Naive B cell (primary cell): ENCODE results near the gene CPA5. TPM values are rescaled to one million over a fixed set of nuclear protein-coding genes. Genes with fewer than 3 reads are reported as not detected.

Experiments
- ATAC-seq, 2 donors: fragments of 150-1000 bp; cut with Tn5 transposase; 2 replicates each; pipeline ENCODE4 v1.10.0; 2021; ENCODE audit warnings: low read depth in 2 of 2, mild to moderate bottlenecking in 2 of 2, moderate library complexity in 2 of 2
- DNase-seq: peaks from one replicate; pipeline ENCODE4 v3.0.0; 2022
- H3K27ac Mint-ChIP-seq, 6 donors: one replicate each; pipeline ENCODE4 v1.8.0; 2020 to 2022; ENCODE audit warnings: mild to moderate bottlenecking in 6 of 6, mixed read lengths in 6 of 6, moderate library complexity in 5 of 6, inconsistent platforms in 2 of 6
- H3K27me3 Mint-ChIP-seq, 3 donors: one replicate each; pipeline ENCODE4 v1.8.0; 2021 to 2022; ENCODE audit warnings: mixed read lengths in 3 of 3, mild to moderate bottlenecking in 1 of 3
- H3K36me3 Mint-ChIP-seq, 2 donors: one replicate each; pipeline ENCODE4 v1.8.0; 2020 to 2022; ENCODE audit warnings: mixed read lengths in 2 of 2, inconsistent platforms in 1 of 2, mild to moderate bottlenecking in 1 of 2
- H3K4me1 Mint-ChIP-seq, 3 donors: one replicate each; pipeline ENCODE4 v1.8.0; 2020 to 2022; ENCODE audit warnings: mixed read lengths in 3 of 3, inconsistent platforms in 1 of 3, mild to moderate bottlenecking in 1 of 3, moderate library complexity in 1 of 3
- H3K4me3 Mint-ChIP-seq, 8 donors: one replicate each; pipeline ENCODE4 v1.8.0; 2020 to 2022; ENCODE audit warnings: mild to moderate bottlenecking in 8 of 8, mixed read lengths in 8 of 8, moderate library complexity in 8 of 8, inconsistent platforms in 2 of 8
- H3K9me3 Mint-ChIP-seq, 7 donors: one replicate each; pipeline ENCODE4 v1.8.0; 2020 to 2022; ENCODE audit warnings: mixed read lengths in 7 of 7, mild to moderate bottlenecking in 5 of 7, inconsistent platforms in 2 of 7, moderate library complexity in 1 of 7
- polyA plus RNA-seq, 6 donors: library from polyadenylated mRNA; unstranded; fragments of 300-500 nt; fragmentation: Illumina TruSeq; gene quantifications; one replicate each; pipeline ENCODE4 v1.2.3, GENCODE V29; 2021; ENCODE audit warnings: low read depth in 6 of 6

The CPA5 gene
- polyA plus RNA-seq, 6 donors from 2014 or later: 0.18 TPM; not detected in 5

DNA sequence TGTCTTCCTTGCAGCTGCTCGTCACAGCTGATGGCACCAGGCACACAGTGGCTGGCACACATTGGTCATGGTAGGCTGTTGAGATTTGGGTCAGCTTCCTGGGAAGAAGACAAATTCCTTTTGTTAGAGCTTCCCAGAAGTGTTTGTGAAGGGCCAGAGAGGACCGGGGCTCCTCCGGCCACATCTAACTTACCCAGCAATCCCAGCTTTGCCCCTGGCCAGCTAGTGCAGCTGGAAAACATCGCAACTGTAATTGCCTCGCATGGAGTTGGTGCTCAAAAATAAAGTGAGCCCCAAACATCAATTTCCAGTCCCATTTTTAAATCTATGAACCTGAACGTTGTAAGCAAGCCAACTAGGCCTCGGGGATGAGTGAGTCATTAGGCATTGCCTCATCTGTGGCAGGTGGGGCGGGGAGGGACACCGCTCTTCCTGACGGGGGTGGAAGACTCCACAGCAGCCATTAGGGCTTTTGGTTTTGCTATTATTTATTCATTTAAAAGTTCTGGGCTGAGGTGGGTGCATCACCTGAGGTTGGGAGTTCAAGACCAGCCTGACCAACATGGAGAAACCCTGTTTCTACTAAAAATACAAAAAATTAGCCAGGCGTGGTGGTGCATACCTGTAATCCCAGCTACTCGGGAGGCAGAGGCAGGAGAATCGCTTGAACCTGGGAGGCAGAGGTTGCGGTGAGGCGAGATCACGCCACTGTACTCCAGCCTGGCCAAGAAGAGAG lies 12.4 kb downstream of the CPA5 start:
- H3K9me3 Mint-ChIP-seq: peaks cover 3 to 27% (median 14%) of the 10 kb centered on the region in 7 donors
- H3K4me3 Mint-ChIP-seq: no peak overlapping the region
- no peak for ATAC-seq

DNA sequence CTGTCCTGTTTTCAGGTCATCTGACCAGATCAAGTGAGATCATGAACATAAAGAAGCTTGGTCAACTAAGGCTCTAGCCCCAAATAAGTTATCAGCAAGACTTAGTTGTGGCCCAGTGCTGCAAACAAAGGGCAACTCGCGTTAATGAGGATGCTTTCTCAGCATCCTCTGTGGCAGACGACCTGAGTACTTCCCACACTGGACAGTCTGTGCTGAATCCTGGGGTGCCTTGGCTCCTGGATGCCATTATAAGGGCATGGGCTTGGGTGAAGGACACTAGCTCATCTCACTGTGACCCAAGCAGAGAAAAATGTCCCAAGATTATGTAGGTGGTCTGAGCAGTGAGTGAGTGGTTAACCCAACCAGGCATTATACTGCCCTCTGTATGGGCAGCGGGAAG lies 13.9 kb downstream of the CPA5 start:
- Mint-ChIP-seq H3K4me1 (no peaks in the 10 kb centered on the region), H3K4me3 (no peak overlapping the region), H3K27me3 (no peaks in the 10 kb centered on the region), H3K9me3 (peaks cover 3 to 27% (median 14%) of the 10 kb centered on the region in 7 donors), H3K36me3 (peaks cover 4 to 14% of the 10 kb centered on the region in 2 donors), H3K27ac (peak overlapping the region in 1 of 6 donors; percentile 47)
- ATAC-seq: no peak
- no peak for DNase-seq

More for the DNA sequence above, 12.4 kb downstream of the CPA5 start:
- no peak for DNase-seq
- Mint-ChIP-seq H3K27ac (no peak overlapping the region), H3K36me3 (peaks cover 4 to 14% of the 10 kb centered on the region in 2 donors), H3K4me1 (no peaks in the 10 kb centered on the region), H3K27me3 (no peaks in the 10 kb centered on the region)

- no peaks in the 10 kb centered on the region for H3K27me3 Mint-ChIP-seq
- H3K9me3 Mint-ChIP-seq: peaks cover 3 to 27% (median 14%) of the 10 kb centered on the region in 7 donors
- no peaks in the 10 kb centered on the region for H3K4me1 Mint-ChIP-seq
- ATAC-seq: no peak
- no peak for DNase-seq
- H3K27ac Mint-ChIP-seq: no peak overlapping the region
- H3K36me3 Mint-ChIP-seq: peaks cover 4 to 14% of the 10 kb centered on the region in 2 donors
- H3K4me3 Mint-ChIP-seq: peak overlapping the region in 1 of 8 donors; percentile 52
These were observed 14.8 kb downstream of the CPA5 start for GRCh38 chr7:130359276-130359857.

DNA sequence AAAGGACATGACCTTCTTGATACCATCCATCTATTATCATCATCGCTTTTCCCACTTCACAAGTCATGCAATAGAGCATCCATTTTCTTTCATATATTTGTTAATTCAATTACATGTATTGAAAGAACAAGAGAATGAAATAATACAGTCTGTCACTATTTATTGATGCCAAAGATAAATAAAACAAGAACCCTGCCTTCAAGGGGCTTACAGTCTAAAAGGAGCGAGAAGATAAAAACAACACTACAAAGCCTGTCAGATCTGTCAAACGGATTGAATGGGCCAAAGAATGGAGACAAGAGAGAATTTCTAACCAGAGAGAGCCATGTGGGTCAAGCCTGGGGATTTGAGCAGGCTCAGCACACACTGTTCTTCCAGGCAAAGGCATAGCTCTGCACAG lies 15.9 kb downstream of the CPA5 start:
- DNase-seq: no peak
- Mint-ChIP-seq H3K9me3 (peaks cover 3 to 27% (median 14%) of the 10 kb centered on the region in 7 donors), H3K27ac (no peak overlapping the region), H3K36me3 (peaks cover 4 to 14% of the 10 kb centered on the region in 2 donors), H3K4me3 (no peak overlapping the region), H3K27me3 (no peaks in the 10 kb centered on the region), H3K4me1 (no peaks in the 10 kb centered on the region)
- no peak for ATAC-seq

- no peak for DNase-seq
- ATAC-seq: no peak
These were observed 17.1 kb downstream of the CPA5 start for GRCh38 chr7:130361681-130362080.

GRCh38 chr7:130362251-130362816 lies 17.7 kb downstream of the CPA5 start:
- Mint-ChIP-seq H3K4me1 (no peaks in the 10 kb centered on the region), H3K4me3 (no peak overlapping the region), H3K27ac (no peak overlapping the region), H3K27me3 (no peaks in the 10 kb centered on the region), H3K9me3 (peaks cover 3 to 27% (median 14%) of the 10 kb centered on the region in 7 donors), H3K36me3 (peaks cover 4 to 14% of the 10 kb centered on the region in 2 donors)
- no peak for DNase-seq
- ATAC-seq: no peak

More at GRCh38 chr7:130361681-130362080, 17.1 kb downstream of the CPA5 start:
- peaks cover 4 to 14% of the 10 kb centered on the region in 2 donors for H3K36me3 Mint-ChIP-seq
- no peak overlapping the region for H3K4me3 Mint-ChIP-seq
- H3K9me3 Mint-ChIP-seq: peaks cover 3 to 27% (median 14%) of the 10 kb centered on the region in 7 donors
- no peaks in the 10 kb centered on the region for H3K4me1 Mint-ChIP-seq
- H3K27ac Mint-ChIP-seq: no peak overlapping the region
- no peaks in the 10 kb centered on the region for H3K27me3 Mint-ChIP-seq

DNA sequence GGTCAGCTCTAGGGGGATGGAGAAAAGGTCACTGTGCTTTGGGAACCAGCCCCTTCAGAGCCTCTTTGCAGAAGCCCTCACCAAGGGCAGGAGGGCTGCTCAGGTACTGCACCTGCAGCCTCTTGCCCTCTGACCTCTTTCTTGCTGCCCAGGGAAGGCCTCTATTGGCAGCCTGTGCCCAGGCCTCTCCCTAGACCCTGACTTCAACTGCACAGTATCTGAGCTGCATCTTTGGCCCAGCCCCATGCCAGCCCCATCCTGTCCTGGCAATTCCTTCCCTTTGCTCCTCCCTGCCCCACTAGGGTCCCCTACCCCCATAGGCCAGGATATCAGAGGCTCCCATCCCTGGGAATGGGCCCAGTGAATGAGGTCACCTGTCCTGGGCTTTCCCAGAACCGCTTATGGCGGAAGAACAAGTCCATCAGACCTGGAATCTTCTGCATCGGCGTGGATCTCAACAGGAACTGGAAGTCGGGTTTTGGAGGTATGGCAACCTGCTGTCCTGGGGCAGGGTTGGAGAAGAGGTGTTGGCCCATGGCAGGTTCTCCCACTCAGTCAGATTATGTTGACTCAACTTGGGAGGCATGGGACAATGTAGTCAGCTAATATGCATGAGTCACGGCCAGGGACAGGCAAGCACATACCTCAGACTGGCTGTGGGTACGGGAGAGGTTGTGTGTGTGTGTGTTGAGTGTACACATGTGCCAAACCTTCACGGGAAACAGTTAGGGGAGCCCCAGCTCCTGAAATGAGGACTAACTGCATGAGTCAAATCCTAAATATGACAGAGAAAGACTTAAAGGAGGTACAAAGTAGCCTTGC lies 18.6 kb downstream of the CPA5 start:
- no peak overlapping the region for H3K27ac Mint-ChIP-seq
- DNase-seq: no peak
- no peaks in the 10 kb centered on the region for H3K4me1 Mint-ChIP-seq
- no peak overlapping the region for H3K4me3 Mint-ChIP-seq
- H3K9me3 Mint-ChIP-seq: peaks cover 3 to 25% (median 14%) of the 10 kb centered on the region in 7 donors
- H3K27me3 Mint-ChIP-seq: no peaks in the 10 kb centered on the region
- ATAC-seq: no peak
- peaks cover 4 to 14% of the 10 kb centered on the region in 2 donors for H3K36me3 Mint-ChIP-seq

- Mint-ChIP-seq H3K9me3 (peaks cover 0 to 13% (median 10%) of the 10 kb centered on the region in 7 donors), H3K36me3 (peaks cover 3% of the 10 kb centered on the region in 2 donors), H3K4me3 (no peak overlapping the region), H3K27me3 (no peaks in the 10 kb centered on the region), H3K27ac (no peak overlapping the region), H3K4me1 (peaks cover 0 to 2% (median 0%) of the 10 kb centered on the region in 3 donors)
- ATAC-seq: no peak
- DNase-seq: no peak
These were observed 19.8 kb downstream of the CPA5 start for GRCh38 chr7:130364451-130364850.

- Mint-ChIP-seq H3K4me3 (no peak overlapping the region), H3K36me3 (no peaks in the 10 kb centered on the region)
- DNase-seq: no peak
These were observed 20.5 kb downstream of the CPA5 start for GRCh38 chr7:130365088-130365487.

DNA sequence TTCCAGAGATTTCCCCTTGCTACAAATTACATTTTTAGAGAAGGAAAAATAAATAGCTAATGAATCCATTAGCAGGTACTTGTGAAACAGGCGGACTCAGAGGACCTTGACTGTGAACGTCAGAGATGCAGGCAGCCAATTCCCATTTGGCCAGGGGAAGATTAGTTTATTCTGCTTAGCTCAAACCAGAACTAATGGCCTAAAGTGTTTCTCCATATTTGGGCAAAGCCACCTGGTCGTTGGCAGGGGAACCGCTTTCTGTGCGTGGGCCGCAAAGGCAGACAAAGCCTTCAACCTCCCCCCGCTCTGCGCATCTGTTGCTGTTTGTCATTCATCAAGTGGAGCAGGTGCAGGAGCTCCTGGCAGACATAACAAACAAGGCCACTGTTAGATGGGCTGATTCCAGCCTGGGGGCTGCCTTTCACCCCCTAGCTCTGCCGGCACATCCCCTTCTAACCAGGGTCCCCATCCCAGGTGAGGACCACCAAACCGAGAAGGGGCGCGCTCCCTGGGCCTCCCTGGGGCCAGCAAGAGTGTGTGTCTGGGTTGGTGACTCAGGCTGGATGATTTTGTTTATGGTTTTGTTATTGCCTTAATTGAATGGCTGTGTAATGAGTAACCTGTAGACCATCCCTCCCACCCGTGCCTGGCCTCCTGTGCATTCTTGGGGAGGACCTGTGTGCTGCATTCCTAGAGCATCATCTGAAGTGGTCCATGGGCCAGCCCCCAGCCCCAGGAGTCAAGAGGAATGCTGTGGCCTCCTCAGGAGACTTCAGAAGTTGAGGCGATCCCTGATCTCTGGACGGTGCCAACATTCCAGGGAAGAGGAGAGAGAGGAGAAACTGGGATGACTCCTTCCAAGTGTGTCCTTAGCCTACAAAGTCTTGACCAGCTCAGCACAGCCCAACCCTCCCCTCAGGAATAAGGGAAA lies 21.2 kb downstream of the CPA5 start:
- ATAC-seq (no peak), DNase-seq (no peak)
- H3K4me3 Mint-ChIP-seq: no peak overlapping the region

More at GRCh38 chr7:130365088-130365487, 20.5 kb downstream of the CPA5 start:
- Mint-ChIP-seq H3K27me3 (no peaks in the 10 kb centered on the region), H3K4me1 (peaks cover 0 to 3% (median 0%) of the 10 kb centered on the region in 3 donors), H3K9me3 (peaks cover 0 to 7% (median 5%) of the 10 kb centered on the region in 7 donors), H3K27ac (no peak overlapping the region)
- no peak for ATAC-seq

GRCh38 chr7:130366564-130366963 lies 21.9 kb downstream of the CPA5 start:
- H3K36me3 Mint-ChIP-seq: no peaks in the 10 kb centered on the region
- ATAC-seq: no peak
- no peak overlapping the region for H3K4me3 Mint-ChIP-seq
- H3K9me3 Mint-ChIP-seq: no peaks in the 10 kb centered on the region
- no peak for DNase-seq
- H3K27me3 Mint-ChIP-seq: no peaks in the 10 kb centered on the region
- peaks cover 0 to 3% (median 0%) of the 10 kb centered on the region in 3 donors for H3K4me1 Mint-ChIP-seq
- H3K27ac Mint-ChIP-seq: no peak overlapping the region

More for the DNA sequence above, 21.2 kb downstream of the CPA5 start:
- Mint-ChIP-seq H3K4me1 (peaks cover 0 to 3% (median 0%) of the 10 kb centered on the region in 3 donors), H3K27ac (no peak overlapping the region), H3K9me3 (peaks cover 0 to 4% (median 0%) of the 10 kb centered on the region in 7 donors), H3K27me3 (no peaks in the 10 kb centered on the region), H3K36me3 (no peaks in the 10 kb centered on the region)

GRCh38 chr7:130367088-130367755 lies 22.6 kb downstream of the CPA5 start:
- no peak for ATAC-seq
- Mint-ChIP-seq H3K27ac (no peak overlapping the region), H3K36me3 (no peaks in the 10 kb centered on the region), H3K9me3 (no peaks in the 10 kb centered on the region), H3K4me1 (peaks cover 0 to 3% (median 0%) of the 10 kb centered on the region in 3 donors), H3K4me3 (no peak overlapping the region), H3K27me3 (peaks cover 0 to 4% (median 0%) of the 10 kb centered on the region in 3 donors)
- DNase-seq: no peak
